Lower leg skin (tissue), 3 donors: ENCODE data around the gene KCNH3.

Source experiments
- POLR2A ChIP-seq, 2 donors: fragments of 450-650 bp; IDR thresholded peaks; one replicate each; pipeline ENCODE4 v1.6.1; 2016 to 2017; ENCODE audit warnings: antibody characterized with exemption in 2 of 2, mild to moderate bottlenecking in 1 of 2, moderate library complexity in 1 of 2
- TF ChIP-seq, protein P1 (sequence below), 3 donors: fragments of 450-650 bp; IDR thresholded peaks; one replicate each; pipeline ENCODE4 v1.5.1; 2016; ENCODE audit warnings: antibody characterized with exemption in 3 of 3, mild to moderate bottlenecking in 3 of 3, moderate library complexity in 2 of 3

DNA sequence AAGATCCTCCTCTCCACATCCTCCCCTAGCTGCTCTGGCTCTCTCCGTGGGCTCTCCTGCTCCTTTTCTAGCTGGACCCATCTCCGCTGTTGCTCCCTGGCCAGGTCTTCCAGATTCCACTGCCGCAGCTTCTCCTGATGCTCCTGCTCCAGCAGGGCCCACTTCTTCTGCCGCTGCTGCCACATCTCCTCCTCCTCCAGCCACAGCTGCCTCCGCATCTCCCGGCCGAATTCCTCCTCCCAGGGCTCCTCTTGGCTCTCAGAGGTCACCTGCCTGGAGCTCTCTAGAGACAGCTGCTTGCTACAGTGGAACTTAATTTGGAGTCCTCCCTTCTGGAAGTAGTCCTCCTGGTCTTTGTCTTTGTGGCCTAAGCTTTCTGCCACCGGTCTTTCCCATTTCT, 61.1 kb downstream of the KCNH3 start:
- TF ChIP-seq POLR2A (IDR thresholded peaks at IDR 0.05), result no peak
- TF ChIP-seq, protein P1, sequence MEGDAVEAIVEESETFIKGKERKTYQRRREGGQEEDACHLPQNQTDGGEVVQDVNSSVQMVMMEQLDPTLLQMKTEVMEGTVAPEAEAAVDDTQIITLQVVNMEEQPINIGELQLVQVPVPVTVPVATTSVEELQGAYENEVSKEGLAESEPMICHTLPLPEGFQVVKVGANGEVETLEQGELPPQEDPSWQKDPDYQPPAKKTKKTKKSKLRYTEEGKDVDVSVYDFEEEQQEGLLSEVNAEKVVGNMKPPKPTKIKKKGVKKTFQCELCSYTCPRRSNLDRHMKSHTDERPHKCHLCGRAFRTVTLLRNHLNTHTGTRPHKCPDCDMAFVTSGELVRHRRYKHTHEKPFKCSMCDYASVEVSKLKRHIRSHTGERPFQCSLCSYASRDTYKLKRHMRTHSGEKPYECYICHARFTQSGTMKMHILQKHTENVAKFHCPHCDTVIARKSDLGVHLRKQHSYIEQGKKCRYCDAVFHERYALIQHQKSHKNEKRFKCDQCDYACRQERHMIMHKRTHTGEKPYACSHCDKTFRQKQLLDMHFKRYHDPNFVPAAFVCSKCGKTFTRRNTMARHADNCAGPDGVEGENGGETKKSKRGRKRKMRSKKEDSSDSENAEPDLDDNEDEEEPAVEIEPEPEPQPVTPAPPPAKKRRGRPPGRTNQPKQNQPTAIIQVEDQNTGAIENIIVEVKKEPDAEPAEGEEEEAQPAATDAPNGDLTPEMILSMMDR (IDR thresholded peaks at IDR 0.05), result no peak
